Gastroesophageal sphincter (tissue), 4 donors: ENCODE data around the gene PTCD1. TPM values are rescaled to one million over a fixed set of nuclear protein-coding genes. Genes with fewer than 3 reads are reported as not detected.

Experiments
- ATAC-seq: fragments of 150-250 bp; one replicate; pipeline ENCODE4 v1.9.1; 2016; ENCODE audit warnings: mild to moderate bottlenecking, moderate library complexity
- H3K27ac ChIP-seq, 4 donors: fragments of 200-600 bp; sonication (generic) in 3 of 4; 1 replicate in 3 of 4; 2 replicates in 1 of 4; pipeline ENCODE4 v1.5.1; 2016 to 2019
- H3K27me3 ChIP-seq: fragments of 200-600 bp; sonication (generic); one replicate; pipeline ENCODE4 v1.5.1; 2019
- H3K36me3 ChIP-seq, 2 donors: fragments of 200-600 bp; sonication (generic); one replicate each; pipeline ENCODE4 v1.5.1; 2019; ENCODE audit warnings: control low read depth in 1 of 2
- H3K4me1 ChIP-seq, 3 donors: fragments of 200-600 bp; sonication (generic); 1 replicate in 2 of 3; 2 replicates in 1 of 3; pipeline ENCODE4 v1.5.1; 2016 to 2019; ENCODE audit warnings: control low read depth in 2 of 3
- H3K4me3 ChIP-seq, 2 donors: fragments of 200-600 bp; sonication (generic); one replicate each; pipeline ENCODE4 v1.5.1; 2019; ENCODE audit warnings: mild to moderate bottlenecking in 1 of 2, moderate library complexity in 1 of 2
- H3K9me3 ChIP-seq, 3 donors: fragments of 200-600 bp; sonication (generic); one replicate each; pipeline ENCODE4 v1.5.1; 2017 to 2019; ENCODE audit warnings: control low read depth in 2 of 3
- EP300 ChIP-seq: sonication (generic); formaldehyde crosslinking; IDR thresholded peaks from one replicate; pipeline ENCODE4 v1.6.1; 2017; ENCODE audit warnings: antibody characterized with exemption, mild to moderate bottlenecking
- POLR2A ChIP-seq, 2 donors: fragments of 450-650 bp; IDR thresholded peaks; one replicate each; pipeline ENCODE4 v1.6.1; 2017; ENCODE audit warnings: antibody characterized with exemption in 2 of 2, mild to moderate bottlenecking in 2 of 2, moderate library complexity in 1 of 2
- POLR2AphosphoS5 ChIP-seq: sonication (generic); formaldehyde crosslinking; IDR thresholded peaks from one replicate; pipeline ENCODE4 v1.6.1; 2017; ENCODE audit warnings: antibody characterized with exemption
- WGBS, 2 donors: methylation state at CpG; one replicate each; pipeline ENCODE4 v1.1.5; 2018; ENCODE audit warnings: low coverage in 1 of 2; 5-methylcytosine and 5-hydroxymethylcytosine counted together
- total RNA-seq, 4 donors: library from RNA; depleted of rRNA; stranded (reverse); fragments of >200 nt; gene quantifications; one replicate each; pipeline ENCODE4 v1.1.0, GENCODE V29; 2016
- TF ChIP-seq, protein P1 (sequence below), 4 experiments: fragments of 200-600 bp in 2 of 4; fragments of 450-650 bp in 2 of 4; sonication (generic) in 1 of 4; IDR thresholded peaks; one replicate each; pipeline ENCODE4 v1.5.1; 2017 to 2019; ENCODE audit warnings: antibody characterized with exemption in 4 of 4, mild to moderate bottlenecking in 2 of 4, moderate library complexity in 2 of 4

PTCD1 gene
- total RNA-seq, 4 donors from 2014 or later: 6.2 to 10.8 (median 7.3) TPM

DNA sequence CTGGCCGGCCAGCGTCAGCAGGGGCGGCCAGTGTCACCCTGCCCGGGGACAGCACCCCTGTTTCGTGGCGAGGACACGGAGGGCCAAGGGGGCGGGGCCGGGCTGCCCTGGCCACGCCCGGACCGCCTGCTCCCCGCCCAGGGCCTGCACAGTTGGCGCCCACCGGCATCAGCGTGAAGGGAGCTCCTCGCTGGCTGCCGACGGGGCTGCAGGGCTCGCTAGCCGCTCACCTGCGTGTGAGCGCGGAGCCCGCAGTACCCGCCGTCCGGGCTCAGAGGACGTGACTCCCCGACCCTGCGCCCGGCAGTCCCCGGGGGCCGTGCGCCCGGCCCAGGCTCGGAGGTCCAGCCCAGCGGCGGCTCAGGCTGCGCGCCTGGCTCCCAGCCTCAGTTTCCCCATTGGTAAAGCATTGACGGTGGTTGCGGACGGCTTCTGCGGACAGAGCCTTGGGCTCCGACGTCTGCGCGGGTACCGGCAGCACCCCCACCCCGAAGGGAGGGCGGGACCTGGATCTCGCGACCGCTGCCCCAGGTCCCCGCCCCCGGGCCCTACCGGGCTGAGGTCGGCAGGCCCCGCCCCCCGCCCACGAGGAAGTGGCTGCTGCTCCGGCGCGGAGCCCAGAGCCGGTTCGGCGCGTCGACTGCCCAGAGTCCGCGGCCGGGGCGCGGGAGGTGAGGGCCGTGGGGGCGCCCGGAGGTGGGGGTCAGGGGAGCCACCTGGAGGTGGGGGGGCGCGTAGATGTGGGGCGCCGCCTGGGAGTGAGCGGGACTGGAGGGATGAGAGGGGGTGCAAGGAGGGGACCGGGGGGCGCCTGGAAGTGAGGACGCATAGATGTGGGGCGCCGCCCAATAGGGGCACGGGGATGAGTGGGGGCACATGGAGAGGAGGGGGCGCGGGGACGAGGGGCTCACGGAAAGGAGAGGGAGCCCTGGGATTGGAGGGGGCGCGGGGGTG lies 64.2 kb downstream of the PTCD1 start, which contains the start of gene ARPC1B:
TSS of gene ARPC1B (plus strand) at position 620 of the 954 bp plus-strand sequence. CDS start 10,985 bp downstream, outside the sequence.
- WGBS, 2 donors: 0 to 9% methylated on average over 3 to 11 of the region's 95 CpGs
- H3K9me3 ChIP-seq: no peaks in the 10 kb centered on the region
- H3K4me1 ChIP-seq: peaks cover 0 to 48% (median 5%) of the 10 kb centered on the region in 3 donors
- peak within 1 kb of the TSS; percentile 11 to 92 (median 89) for H3K27ac ChIP-seq
- H3K27me3 ChIP-seq: no peaks in the 10 kb centered on the region
- TF ChIP-seq, protein P1, sequence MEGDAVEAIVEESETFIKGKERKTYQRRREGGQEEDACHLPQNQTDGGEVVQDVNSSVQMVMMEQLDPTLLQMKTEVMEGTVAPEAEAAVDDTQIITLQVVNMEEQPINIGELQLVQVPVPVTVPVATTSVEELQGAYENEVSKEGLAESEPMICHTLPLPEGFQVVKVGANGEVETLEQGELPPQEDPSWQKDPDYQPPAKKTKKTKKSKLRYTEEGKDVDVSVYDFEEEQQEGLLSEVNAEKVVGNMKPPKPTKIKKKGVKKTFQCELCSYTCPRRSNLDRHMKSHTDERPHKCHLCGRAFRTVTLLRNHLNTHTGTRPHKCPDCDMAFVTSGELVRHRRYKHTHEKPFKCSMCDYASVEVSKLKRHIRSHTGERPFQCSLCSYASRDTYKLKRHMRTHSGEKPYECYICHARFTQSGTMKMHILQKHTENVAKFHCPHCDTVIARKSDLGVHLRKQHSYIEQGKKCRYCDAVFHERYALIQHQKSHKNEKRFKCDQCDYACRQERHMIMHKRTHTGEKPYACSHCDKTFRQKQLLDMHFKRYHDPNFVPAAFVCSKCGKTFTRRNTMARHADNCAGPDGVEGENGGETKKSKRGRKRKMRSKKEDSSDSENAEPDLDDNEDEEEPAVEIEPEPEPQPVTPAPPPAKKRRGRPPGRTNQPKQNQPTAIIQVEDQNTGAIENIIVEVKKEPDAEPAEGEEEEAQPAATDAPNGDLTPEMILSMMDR (IDR thresholded peaks at IDR 0.05): no peak
- TF ChIP-seq EP300 (no peak), POLR2AphosphoS5 (peak; percentile 73), POLR2A (IDR thresholded peaks at IDR 0.05) (peak; percentile 40 to 50)
- peaks cover 0 to 15% of the 10 kb centered on the region in 2 donors for H3K36me3 ChIP-seq
- peak within 1 kb of the TSS; percentile 59 to 93 for H3K4me3 ChIP-seq
- peak; percentile 66 for ATAC-seq

DNA sequence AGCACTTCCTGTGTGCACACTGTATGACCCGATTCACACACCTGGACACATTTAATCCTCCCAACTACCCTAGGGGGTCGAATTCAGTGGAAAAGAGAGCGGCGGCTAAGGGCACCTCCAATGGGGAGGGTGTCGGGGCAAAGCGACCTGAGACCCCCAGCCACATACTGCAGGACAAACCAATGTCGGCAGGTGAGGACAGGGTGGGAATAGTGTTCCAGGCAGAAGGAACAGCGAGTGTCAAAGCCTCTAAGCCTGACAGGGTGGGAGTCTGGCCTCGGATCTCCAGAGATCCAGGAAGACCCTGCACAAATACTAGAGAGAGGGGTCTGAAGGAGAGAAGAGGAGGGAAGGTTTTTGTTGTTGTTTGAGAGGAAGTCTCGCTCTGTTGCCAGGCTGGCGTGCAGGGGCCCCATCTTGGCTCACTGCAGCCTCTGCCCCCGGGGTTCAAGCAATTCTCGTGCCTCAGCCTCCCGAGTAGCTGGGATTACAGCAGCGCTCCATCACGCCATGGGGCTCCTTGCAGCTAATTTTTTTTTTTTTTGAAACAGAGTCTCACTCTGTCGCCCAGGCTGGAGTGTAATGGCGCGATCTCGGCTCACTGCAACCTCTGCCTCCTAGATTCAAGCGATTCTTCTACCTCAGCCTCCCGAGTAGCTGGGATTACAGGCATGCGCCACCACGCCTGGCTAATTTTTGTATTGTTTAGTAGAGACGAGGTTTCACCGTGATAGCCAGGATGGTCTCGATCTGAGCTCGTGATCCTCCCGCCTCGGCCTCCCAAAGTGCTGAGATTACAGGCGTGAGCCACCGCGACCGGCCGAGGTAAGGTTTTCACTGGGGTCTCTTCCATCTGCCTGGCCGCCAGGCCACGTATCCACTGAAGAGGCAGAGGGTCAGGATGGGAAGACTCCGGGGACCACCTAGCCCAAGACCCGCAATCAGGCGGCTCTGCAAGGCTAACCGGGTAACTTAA lies 65.2 kb downstream of the PTCD1 start:
- H3K4me3 ChIP-seq: peak overlapping the region in 1 of 2 donors; percentile 93
- WGBS, 2 donors: 80 to 86% methylated on average over 21 to 31 of the region's 41 CpGs

DNA sequence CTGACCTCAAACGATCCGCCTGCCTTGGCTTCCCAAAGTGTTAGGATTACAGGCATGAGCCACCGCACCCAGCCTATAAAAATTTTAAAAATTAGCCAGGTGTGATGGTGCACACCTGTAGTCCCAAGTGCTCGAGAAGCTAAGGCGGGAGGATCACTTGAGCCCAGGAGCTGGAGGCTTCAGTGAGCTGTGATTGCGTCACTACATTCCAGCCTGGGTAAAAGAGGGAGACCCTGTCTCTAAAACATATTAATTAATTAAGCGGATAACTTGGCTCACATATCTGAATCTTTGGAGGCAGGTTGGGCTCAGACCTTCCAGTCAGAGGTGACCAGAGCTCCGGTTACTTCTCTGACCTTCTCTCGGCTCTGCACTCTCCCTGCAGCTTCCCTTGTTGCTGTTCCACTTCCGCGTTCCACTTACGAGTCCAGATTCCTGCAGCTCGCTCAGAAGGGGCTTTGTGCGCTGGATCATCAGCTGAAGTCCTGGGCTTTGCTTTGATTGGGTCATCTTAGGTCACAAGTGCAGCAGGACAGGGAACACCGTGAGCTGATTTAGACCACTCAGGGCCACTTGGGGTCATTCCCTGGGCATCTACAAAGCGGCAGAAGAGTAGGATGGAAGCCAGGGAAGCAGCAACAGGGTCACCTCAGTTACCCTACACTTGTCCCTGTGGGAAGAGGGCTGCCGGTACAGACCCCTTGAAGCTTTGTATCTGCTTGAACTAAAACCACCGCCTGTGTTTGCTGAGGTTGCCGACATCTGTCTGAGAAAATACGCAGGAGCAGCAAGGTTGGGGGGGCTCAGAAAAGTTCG lies 66.1 kb downstream of the PTCD1 start:
- no peaks in the 10 kb centered on the region for H3K9me3 ChIP-seq
- peak overlapping the region in 3 of 4 donors; percentile 87 to 92 (median 91) for H3K27ac ChIP-seq
- TF ChIP-seq, protein P1 (IDR thresholded peaks at IDR 0.05): no peak
- TF ChIP-seq POLR2AphosphoS5 (no peak), EP300 (no peak), POLR2A (IDR thresholded peaks at IDR 0.05) (no peak)
- WGBS, 2 donors: 42 to 72% methylated on average over 5 to 13 of the region's 21 CpGs
- H3K4me3 ChIP-seq: no peak overlapping the region
- peaks cover 0 to 34% (median 4%) of the 10 kb centered on the region in 3 donors for H3K4me1 ChIP-seq
- ATAC-seq: no peak
- no peaks in the 10 kb centered on the region for H3K27me3 ChIP-seq
- H3K36me3 ChIP-seq: peaks cover 0 to 18% of the 10 kb centered on the region in 2 donors

More for the DNA sequence above, 65.2 kb downstream of the PTCD1 start:
- Histone ChIP-seq H3K9me3 (no peaks in the 10 kb centered on the region), H3K27me3 (no peaks in the 10 kb centered on the region), H3K36me3 (peaks cover 0 to 24% of the 10 kb centered on the region in 2 donors), H3K4me1 (peaks cover 0 to 38% (median 4%) of the 10 kb centered on the region in 3 donors), H3K27ac (peak overlapping the region in 3 of 4 donors; percentile 87 to 92 (median 91))
- no peak for ATAC-seq
- TF ChIP-seq POLR2AphosphoS5 (no peak), POLR2A (IDR thresholded peaks at IDR 0.05) (no peak), EP300 (no peak)
- TF ChIP-seq, protein P1 (IDR thresholded peaks at IDR 0.05): no peak

DNA sequence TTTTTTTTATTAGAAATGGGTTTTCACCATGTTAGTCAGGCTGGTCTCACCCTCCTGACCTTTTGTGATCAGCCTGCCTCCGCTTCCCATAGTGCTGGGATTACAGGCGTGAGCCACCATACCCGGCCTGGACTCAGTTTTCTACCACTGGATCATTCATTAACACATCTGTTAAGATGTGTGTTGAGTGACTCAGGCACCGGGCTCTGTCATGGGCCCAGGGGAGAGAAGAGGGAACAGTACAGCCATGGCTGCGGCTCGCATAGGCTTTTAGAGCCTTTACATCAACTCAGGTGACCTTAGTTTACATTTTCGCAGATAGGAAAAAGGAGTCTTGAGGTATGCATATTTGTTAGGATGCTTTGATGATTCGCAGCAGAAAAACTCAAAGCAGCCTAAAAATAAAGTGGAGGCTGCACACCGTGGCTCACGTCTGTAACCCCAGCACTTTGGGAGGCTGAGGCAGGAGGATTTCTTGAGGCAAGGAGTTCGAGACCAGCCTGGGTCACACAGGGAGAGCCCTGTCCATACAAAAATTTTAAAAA lies 67.2 kb downstream of the PTCD1 start:
- TF ChIP-seq, protein P1 (IDR thresholded peaks at IDR 0.05): no peak
- TF ChIP-seq EP300 (no peak), POLR2AphosphoS5 (no peak), POLR2A (IDR thresholded peaks at IDR 0.05) (no peak)
- no peaks in the 10 kb centered on the region for H3K9me3 ChIP-seq
- no peaks in the 10 kb centered on the region for H3K27me3 ChIP-seq
- no peak for ATAC-seq
- H3K4me3 ChIP-seq: no peak overlapping the region
- H3K4me1 ChIP-seq: peaks cover 0 to 34% (median 4%) of the 10 kb centered on the region in 3 donors
- peak overlapping the region in 1 of 4 donors; percentile 91 for H3K27ac ChIP-seq
- WGBS, 2 donors: 77 to 89% methylated on average over 3 to 6 of the region's 11 CpGs
- peaks cover 0 to 25% of the 10 kb centered on the region in 2 donors for H3K36me3 ChIP-seq
